NCI-H2196 treated with DMSO at 0.1 percent for 48 hours (cell line): ENCODE results near the gene SNAP91.
A peak's percentile ranks its signal among the peaks of the same experiment; 100 is the strongest.

Experiments
- DNase-seq: peaks from one replicate; lab custom pipeline; 2025; ENCODE audit not compliant: unreplicated experiment; lab: John Stamatoyannopoulos, UW

The SNAP91 gene

GRCh38 chr6:83546636-83547035 lies 162.3 kb downstream of the SNAP91 start:
- DNase-seq = no peak

- no peak for DNase-seq
Observed at GRCh38 chr6:83539678-83540077, 169.2 kb downstream of the SNAP91 start.

- DNase-seq = no peak
Observed at GRCh38 chr6:83536647-83537589, 172.0 kb downstream of the SNAP91 start.

DNA sequence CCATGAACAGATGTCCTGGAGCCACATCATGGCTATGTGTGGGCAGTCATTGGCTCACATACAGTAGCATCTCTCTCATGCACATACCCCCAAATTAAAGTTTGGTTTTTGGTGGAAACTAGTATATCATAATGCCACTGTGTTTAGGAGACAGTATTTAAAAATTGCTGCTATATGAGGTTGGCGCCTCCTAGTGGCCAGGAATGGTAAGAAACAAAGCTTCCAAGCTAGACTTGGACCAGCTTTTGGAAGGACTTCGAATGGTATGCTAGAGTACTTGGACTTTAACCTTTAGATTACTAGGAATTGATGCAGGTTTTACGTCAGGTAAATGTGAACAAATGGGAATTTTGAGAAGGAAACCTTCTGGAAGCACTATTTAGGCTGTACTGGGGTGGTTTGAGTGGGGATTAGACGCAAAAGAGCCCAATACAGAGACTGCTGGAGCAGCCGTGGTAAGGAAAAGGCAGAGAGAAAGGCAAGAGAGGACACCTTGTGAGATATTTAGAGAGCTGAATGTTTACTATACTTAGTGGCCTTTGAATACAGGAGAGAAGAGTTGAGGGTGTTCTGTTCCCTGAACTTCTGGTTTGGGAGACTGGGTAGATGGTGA lies 172.8 kb downstream of the SNAP91 start:
- no peak for DNase-seq

- no peak for DNase-seq
Observed at GRCh38 chr6:83518816-83519480, 190.0 kb downstream of the SNAP91 start.

DNA sequence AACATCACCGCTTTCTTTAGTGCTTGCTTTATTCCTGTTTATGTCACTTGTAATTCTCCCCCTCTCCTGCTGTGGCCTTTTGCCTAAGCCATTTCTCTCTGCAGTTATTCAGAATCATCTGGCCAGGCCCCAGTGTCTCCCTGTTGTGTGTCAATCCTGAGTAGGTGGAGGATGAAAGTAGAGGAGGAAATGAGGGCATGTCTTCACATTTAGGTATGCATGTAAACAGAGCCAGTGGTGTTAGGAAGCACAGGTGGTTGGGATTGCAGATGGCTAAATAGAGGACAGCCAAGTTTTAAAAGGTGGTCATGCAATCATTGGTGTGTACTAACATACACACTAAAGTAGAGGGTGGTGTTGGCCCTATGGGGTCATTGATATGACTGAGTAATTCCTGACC lies 191.4 kb downstream of the SNAP91 start:
- no peak for DNase-seq

GRCh38 chr6:83514866-83515466 lies 193.9 kb downstream of the SNAP91 start:
- peak; percentile 21 for DNase-seq

GRCh38 chr6:83514466-83514865 lies 194.4 kb downstream of the SNAP91 start:
- DNase-seq = no peak

GRCh38 chr6:83511901-83512681 lies 196.8 kb downstream of the SNAP91 start, which contains the start of gene PRSS35:
Gene PRSS35, plus strand, starts transcription at chr6:83512534. Its CDS starts 10,908 bp downstream, at chr6:83523442.
- no peak for DNase-seq

DNA sequence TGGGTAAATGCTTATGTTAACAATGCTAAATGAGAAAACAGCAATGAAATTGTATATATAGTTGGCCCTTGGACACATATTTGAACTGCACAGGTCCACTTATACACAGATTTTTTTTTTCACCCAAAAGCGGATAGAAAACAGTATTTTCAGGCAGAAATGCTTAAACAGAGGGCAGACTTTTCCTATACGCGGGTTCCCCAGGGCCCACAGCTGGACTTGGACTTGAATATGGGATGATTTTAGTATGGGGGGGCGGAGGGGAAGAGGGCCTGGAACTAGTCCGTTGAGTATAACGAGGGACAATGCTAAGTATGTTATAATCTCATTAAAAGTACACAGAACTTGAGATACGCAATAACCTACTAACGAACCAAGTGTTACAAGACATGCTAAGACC lies 197.6 kb downstream of the SNAP91 start:
- DNase-seq = no peak

GRCh38 chr6:83510791-83511190 lies 198.1 kb downstream of the SNAP91 start:
- no peak for DNase-seq

DNA sequence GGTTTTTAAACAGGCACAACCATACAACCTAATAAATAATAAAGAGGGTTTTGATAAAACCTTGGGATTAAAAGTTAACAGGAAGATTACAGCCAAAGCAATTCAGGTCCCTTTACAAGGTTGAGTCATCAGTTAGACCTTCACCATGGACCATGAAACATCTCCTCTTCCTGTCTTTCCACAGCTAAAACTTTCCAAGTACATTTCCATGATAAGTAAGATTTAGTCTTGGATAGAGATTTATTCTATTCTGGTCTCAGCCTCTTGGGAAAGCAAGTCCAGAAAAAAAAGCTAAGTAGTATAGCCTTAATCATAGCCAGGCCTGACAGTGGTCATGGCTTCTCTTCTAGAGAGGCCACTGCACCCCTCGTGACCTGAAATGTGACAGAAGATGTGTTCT lies 199.5 kb downstream of the SNAP91 start:
- DNase-seq = no peak

DNA sequence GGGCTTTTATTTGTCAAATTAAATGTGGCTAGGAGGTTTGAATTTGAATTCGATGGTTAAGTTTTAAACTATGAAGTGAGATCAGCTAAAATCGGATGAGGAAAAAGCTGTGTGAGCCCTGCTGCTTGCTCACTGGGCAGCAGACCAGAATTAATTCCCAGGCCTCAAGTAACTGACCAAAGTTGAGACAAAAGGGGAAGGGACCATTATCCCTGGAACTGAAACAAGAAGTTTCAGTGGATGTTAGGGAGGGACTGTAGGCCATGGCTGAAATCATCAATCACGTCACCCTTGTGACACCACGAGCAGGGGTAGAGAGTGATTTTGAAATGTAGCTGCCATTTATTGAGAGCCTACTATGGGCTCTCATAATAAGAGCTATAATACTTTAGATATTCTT lies 203.5 kb downstream of the SNAP91 start:
- no peak for DNase-seq
